Uterine smooth muscle cell (primary cell): ENCODE data around the gene ZNF146. TPM values are rescaled to one million over a fixed set of nuclear protein-coding genes. Genes with fewer than 3 reads are reported as not detected.

ENCODE experiments used
- total RNA-seq: library from RNA; depleted of rRNA; stranded (reverse); fragments of >200 nt; gene quantifications from 2 replicates; pipeline ENCODE4 v1.2.3, GENCODE V29; 2014

Gene ZNF146
- total RNA-seq, result 92.7 and 131 TPM in 2 replicates

DNA sequence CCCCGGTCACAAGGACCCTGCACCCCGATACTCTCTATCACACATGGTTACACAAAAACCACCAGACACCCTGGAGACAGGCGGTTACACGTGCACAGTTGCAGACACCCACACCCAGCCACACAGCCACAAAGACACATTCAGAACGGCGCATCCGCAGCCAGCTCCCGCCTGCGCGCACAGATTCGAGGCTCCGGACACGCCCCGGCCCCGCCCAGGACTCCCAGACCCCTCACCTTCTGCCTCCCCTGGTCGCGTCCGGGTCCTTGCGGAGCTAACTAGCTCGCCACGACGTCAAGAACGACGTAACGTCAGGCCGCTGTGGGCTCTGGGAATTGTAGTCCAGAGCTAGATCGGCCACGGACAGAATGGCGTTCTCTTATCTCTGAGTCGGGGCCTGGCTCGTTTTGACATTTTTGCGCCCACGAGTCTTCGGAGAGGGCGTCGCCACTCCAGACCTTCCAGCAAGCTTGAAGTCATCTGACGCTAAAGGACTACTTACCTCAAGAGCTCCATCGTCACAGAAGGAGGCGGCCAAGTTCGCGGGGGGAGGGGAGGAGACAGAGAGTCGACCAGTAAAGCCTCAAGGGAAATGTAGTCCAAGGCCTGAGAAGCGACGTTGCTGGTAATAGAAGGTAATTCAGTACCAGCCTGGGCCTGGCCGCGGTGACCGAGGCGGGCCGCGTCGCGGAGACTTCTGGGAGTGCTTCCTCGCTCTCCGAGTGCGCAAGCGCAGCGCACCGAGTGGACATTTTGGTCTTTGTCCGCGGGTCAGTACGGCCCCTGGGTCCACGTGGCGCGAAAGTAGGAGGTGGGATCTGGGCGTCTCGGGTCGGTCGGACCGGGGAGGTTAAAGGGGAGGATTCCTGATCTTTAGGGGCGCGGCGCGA, at the start of gene ZNF146, which contains the start of gene ZNF565:
ZNF146 (plus strand) TSS at position 721 of the 890 bp plus-strand sequence. CDS start 21,335 bp downstream, outside the sequence.
ZNF565 (minus strand) TSS at position 280 of the 890 bp plus-strand sequence. CDS start 12,680 bp downstream, outside the sequence.

Other genes starting within 250 kb of the ZNF146 start
- gene SDHAF1, start 219.9 kb upstream of the ZNF146 start, total RNA-seq, result 9.6 and 11.1 TPM in 2 replicates
- gene SYNE4, start 206.3 kb upstream of the ZNF146 start, total RNA-seq, result 0.25 TPM in 1 of 2 replicates, not detected in the other
- 15.9 and 20.0 TPM in 2 replicates for gene ALKBH6, start 200.9 kb upstream of the ZNF146 start, total RNA-seq
- 5.4 and 12.6 TPM in 2 replicates for gene CLIP3, start 182.2 kb upstream of the ZNF146 start, total RNA-seq
- 2.4 and 3.9 TPM in 2 replicates for gene THAP8, start 160.8 kb upstream of the ZNF146 start, total RNA-seq
- gene WDR62, start 160.2 kb upstream of the ZNF146 start, total RNA-seq, result 6.1 and 16.3 TPM in 2 replicates
- not detected in 2 replicates for gene OVOL3, start 104.0 kb upstream of the ZNF146 start, total RNA-seq
- gene POLR2I, start 100.2 kb upstream of the ZNF146 start, total RNA-seq, result 43.2 TPM in 2 replicates
- gene TBCB, start 99.6 kb upstream of the ZNF146 start, total RNA-seq, result 240 and 342 TPM in 2 replicates
- gene CAPNS1, start 75.0 kb upstream of the ZNF146 start, total RNA-seq, result 225 and 290 TPM in 2 replicates
- gene COX7A1, start 62.7 kb upstream of the ZNF146 start, total RNA-seq, result 4.5 and 12.9 TPM in 2 replicates
- 4.4 and 5.2 TPM in 2 replicates for gene ZNF565, start 441 bp upstream of the ZNF146 start, total RNA-seq
- gene ZFP14, start 164.1 kb downstream of the ZNF146 start, total RNA-seq, result 2.3 and 4.7 TPM in 2 replicates
- 6.4 and 10.1 TPM in 2 replicates for gene ZFP82, start 203.5 kb downstream of the ZNF146 start, total RNA-seq